Activated CD8-positive, alpha-beta memory T cell treated with anti-CD3 and anti-CD28 coated beads for 36 hours (primary cell): ENCODE measurements around the gene C19orf47. TPM values are rescaled to one million over a fixed set of nuclear protein-coding genes. Genes with fewer than 3 reads are reported as not detected.
"Not testable (repeated sequence)": the region's sequence is repeated elsewhere in the genome, so short reads cannot be mapped to it uniquely, and the experiment has no call there.

ENCODE experiments used
- CTCF ChIA-PET: fragments of 350-600 bp; sonication (Branson Sonifier 250); formaldehyde crosslinking; loops from one replicate; lab custom pipeline; 2021; ENCODE audit warnings: antibody characterized with exemption; lab: Charles Lee
- POLR2A ChIA-PET: fragments of 350-600 bp; sonication (Branson Sonifier 250); formaldehyde crosslinking; loops from one replicate; lab custom pipeline; 2021; ENCODE audit warnings: antibody characterized with exemption; lab: Charles Lee
- total RNA-seq, 2 experiments: library from RNA; stranded (reverse); gene quantifications; one replicate each; pipeline ENCODE4 v1.2.3, GENCODE V29; 2021

The C19orf47 gene
- total RNA-seq, 2 experiments from 2014 or later: 25.2 to 25.9 TPM

DNA sequence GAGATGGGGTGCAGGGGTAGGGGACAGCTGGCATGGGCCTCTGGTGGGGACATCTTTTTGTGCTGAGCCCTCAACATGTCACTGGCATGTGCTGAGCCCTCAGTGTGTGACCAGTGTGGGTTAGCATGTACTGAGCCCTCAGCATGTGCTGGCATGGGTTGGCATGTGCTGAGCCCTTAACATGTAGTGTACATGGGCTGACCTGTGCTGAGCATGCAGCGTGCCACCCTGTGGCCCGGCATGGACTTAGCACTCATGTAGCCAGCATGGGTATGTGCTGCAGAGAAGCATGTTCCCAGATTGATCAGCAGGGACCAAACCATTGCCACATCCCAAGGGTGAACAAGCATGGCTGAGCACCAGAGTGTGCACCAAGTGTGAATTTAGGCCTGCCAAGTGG lies 30.3 kb upstream of the C19orf47 start:
- ChIA-PET CTCF (no interaction called here), POLR2A (no interaction called here)

DNA sequence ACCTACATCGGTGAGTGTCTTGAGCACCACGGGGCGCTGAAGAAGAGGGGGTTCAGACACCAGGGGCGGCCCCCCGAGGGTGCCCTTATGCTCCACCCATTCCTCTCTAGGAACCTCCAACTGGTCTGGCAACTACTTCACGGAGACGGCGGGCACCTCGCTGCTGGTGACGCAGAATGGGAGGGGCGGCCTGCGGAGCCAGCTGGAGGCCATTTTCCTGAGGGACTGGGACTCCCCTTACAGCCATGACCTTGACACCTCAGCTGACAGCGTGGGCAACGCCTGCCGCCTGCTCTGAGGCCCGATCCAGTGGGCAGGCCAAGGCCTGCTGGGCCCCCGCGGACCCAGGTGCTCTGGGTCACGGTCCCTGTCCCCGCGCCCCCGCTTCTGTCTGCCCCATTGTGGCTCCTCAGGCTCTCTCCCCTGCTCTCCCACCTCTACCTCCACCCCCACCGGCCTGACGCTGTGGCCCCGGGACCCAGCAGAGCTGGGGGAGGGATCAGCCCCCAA lies 29.7 kb upstream of the C19orf47 start:
- ChIA-PET CTCF (no interaction called here), POLR2A (no interaction called here)

DNA sequence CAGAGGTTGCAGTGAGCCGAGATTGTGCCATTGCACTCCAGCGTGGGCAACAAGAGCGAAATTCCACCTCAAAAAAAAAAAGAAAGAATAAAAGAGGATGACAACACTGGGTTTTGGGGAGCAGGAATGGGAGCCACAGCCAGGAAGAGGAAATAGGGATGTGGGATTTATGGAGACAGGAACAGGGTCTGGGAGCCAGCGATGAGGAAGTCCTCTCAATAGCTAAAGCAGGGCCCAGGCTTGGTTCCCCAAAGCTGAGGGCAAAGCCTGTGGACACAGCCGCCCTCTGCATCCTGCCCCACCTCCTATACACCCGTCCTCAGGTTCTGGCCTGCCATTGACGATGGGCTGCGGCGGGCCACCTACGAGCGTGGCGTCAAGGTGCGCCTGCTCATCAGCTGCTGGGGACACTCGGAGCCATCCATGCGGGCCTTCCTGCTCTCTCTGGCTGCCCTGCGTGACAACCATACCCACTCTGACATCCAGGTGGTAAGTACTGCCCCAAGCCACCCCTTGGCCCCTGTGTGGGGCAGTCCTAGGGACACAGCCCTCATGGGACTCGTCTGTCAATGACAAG lies 28.2 kb upstream of the C19orf47 start:
- ChIA-PET POLR2A (no interaction called here), CTCF (no interaction called here)

DNA sequence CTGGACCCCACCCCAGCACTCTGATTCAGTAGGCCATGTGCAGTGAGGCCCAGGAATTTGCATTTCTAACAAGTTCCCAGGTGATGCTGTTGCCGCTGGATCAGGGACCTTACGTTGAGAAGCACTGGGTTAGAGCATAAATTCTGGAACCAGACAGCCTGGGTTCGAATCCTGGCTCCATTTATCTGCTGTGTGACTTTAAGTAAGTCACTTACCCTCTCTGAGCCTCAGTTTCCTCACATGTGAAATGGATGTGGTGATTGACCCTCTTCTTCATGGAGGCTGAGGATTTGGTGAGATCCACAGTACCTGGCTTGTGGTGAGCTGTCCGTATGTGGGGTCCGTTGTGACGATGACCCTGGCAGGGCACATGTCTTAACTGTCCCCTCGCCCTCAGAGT lies 25.9 kb upstream of the C19orf47 start:
- ChIA-PET CTCF (no interaction called here), POLR2A (no interaction called here)

DNA sequence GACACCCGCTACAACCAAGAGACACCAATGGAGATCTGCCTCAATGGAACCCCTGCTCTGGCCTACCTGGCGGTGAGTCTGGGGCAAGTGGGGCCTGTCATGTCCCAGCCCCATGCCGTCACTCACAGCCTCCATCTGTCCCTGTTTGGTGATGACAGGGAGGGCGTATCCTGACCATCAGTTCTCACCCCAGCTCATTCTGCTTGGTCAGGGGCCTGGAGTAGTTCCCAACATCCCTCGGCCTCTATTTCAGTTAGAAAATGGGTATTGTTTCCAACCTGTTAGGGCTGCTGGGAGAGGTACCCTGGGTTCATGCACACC lies 23.6 kb upstream of the C19orf47 start:
- ChIA-PET POLR2A (no interaction called here), CTCF (interaction anchor here (0.6 kb wide), 1 partner anchor 69 kb away, joined by 4 read pairs; no protein-coding TSS in a partner anchor)

DNA sequence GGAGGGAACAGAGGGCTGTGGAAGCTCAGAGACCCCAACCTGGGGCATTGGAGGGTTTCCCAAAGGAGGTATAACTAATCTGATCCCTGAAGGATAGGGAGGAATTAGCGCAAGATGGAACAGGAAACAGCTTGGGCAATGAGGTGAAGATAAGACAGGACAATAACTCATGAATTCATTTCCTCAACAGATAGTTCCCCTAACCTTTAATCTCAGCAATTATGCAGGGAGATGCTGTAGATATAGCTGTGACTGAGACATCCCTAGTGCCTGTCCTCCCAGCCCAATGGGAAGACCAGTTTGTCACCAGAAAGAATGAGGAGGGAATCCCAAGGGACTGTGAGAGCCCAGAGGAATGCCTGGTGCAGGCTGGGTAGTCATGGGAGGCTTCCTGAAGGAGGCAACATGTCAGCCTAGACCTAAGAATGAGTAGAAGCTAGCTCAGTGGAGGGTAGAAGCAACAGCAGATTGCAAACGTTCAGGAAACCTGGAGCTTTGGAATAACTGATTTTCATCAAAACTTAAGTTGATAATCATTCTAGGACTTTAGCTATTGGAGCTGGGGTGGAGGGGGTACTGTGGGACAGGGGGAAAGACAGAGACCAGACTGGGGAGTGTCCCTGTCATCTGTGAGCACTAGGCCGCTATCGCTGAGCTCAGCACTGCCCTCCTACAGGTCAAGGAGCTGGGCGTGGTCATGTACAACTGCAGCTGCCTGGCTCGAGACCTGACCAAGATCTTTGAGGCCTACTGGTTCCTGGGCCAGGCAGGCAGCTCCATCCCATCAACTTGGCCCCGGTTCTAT lies 23.0 kb upstream of the C19orf47 start:
- CTCF ChIA-PET: interaction anchor here (0.6 kb wide), 1 partner anchor 69 kb away, joined by 4 read pairs; no protein-coding TSS in a partner anchor
- POLR2A ChIA-PET: interaction anchor here (0.6 kb wide), 1 partner anchor 39 kb away, joined by 5 read pairs; no protein-coding TSS in a partner anchor

DNA sequence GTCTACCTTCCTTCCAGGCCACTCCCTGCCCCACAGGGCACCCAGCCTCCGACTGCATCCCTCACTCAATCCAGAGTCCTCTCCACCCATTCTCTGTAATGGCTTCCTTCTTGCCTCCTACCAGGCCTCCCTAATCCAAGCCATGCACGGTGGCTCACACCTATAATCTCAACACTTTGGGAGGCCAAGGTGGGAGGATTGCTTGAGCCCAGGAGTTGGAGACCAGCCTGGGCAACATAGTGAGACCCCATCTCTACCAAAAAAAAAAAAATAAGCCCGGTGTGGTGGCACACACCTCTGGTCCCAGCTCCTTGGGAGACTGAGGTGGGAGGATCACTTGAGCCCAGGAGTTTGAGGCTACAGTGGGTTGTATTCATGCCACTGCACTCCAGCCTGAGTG lies 22.1 kb upstream of the C19orf47 start:
- CTCF ChIA-PET, POLR2A ChIA-PET: not testable (repeated sequence)

DNA sequence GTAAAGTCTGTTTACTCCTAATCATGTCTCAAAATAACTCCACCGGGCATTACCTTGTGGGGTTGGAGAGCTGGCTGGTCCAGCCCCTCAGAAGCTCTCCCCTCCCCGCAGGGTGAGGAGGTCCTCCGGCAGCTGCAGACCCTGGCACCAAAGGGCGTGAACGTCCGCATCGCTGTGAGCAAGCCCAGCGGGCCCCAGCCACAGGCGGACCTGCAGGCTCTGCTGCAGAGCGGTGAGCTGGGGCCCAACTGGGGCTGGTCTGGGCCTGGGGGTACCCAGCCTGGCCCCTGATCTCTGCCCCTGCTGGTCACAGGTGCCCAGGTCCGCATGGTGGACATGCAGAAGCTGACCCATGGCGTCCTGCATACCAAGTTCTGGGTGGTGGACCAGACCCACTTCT lies 21.6 kb upstream of the C19orf47 start:
- POLR2A ChIA-PET: no interaction called here
- CTCF ChIA-PET: no interaction called here

DNA sequence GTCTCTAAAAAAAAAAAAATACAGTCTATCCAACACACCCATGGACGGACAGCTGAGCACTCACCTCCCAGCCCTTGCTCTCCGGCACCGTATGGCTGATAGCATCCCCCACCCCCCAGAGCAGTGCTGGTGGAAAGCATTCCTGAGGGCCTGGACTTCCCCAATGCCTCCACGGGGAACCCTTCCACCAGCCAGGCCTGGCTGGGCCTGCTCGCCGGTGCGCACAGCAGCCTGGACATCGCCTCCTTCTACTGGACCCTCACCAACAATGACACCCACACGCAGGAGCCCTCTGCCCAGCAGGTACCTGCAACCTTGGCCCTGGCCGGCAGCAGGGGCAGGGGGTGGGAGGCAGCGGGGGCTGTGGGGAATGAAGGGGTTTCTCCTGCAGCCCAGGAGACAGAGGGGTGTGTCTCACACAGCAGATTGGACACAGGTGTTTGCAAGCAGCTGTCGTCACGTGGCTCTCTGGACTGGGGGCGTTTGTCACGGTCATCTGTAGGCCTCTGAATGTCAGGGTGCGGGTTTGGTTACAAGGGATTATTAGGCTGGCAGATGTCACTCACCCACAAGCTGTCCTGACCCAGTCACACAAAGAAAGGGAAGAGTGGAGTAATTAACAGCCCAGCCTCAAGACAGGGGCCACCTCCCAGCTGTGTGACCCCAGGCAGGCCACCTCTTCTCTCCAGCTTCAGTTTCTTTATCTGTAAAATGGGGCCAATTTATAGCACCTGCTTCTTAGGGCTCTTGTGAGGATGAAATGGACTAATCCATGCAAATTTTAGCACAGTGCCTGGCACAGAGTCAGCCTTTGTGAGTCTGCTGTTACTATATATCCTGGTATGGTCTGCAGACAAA lies 19.6 kb upstream of the C19orf47 start:
- CTCF ChIA-PET: interaction anchor here (0.6 kb wide), 1 partner anchor 989 kb away, joined by 3 read pairs; no protein-coding TSS in a partner anchor
- POLR2A ChIA-PET: no interaction called here

DNA sequence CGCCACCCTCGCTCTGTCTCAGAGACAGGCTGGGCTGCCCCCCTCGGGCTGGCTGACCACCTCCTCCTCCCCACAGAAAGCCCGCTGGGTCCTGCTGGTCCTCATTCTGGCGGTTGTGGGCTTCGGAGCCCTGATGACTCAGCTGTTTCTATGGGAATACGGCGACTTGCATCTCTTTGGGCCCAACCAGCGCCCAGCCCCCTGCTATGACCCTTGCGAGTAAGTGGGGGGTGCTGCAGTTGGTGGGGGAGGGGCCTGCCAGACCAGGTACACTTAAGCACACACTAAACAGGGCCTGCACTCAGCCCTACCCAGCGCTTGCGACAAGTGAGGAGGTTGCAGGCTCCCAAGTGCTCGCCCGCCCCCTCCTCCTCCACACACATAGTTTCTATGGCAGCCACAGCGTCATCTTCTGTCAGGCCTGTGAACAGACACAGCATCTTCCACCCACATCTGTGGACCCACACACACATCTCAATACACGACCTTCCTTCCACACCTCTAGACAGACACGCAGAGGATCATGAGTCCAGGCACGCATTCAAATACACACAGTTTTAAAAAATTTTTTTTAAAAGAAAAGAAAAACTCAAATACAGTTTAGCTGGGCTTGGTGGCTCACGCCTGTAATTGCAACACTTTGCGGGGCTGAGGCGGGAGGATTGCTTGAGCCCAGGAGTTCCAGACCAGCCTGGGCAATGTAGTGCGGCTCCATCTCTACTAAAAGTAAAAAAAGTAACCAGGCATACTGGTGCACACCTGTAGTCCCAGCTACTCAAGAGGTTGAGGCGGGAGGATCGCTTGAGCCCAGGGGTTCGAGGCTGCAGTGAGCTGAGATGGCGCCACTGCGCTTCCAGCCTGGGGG lies 18.7 kb upstream of the C19orf47 start:
- ChIA-PET CTCF (interaction anchor here (0.6 to 1.4 kb wide), 2 partner anchors 54 to 990 kb away, joined by 3 to 5 read pairs; no protein-coding TSS in a partner anchor), POLR2A (interaction anchor here (1.0 kb wide), 1 partner anchor 212 kb away, joined by 3 read pairs; no protein-coding TSS in a partner anchor)

DNA sequence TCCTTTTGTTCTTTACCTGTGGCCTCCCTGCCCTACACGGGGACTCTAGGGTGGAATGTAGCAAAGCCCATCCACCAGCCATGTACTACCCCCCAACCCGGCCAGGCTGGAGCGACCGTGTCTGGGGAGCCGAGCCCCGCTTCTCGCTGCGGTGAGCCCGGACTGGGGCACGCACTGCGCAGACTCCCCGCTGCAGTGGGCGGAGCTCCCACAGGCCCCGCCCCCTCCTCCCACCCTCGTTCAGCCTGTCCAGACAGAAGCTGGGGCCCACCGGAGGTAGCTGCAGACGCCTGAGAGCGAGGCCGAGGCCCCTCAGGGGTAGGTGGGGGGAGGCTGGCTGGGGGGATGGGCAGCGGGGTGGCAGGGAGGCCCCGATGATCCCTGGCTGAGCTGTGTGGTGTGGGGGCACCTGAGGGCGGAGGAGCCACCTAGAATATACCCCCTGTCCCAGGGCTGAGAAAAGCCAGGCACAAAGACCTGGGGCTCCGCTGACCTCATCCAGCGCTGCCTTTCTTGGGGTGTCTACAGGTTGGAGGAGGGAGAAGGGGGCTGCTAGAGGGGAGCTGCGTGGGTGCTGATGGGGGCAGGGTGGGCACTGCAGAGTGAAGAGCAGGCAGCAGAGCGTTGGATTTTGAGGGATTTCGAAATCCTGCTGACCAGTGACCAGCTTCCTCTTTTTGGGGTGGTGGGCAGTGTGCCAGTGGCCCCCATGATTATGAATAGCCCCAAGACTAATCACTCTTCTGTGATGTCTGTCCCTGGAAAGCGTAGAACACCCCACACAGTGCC lies 17.6 kb upstream of the C19orf47 start:
- POLR2A ChIA-PET: interaction anchor here (1.0 kb wide), 1 partner anchor 213 kb away, joined by 3 read pairs; no protein-coding TSS in a partner anchor
- CTCF ChIA-PET: interaction anchor here (0.9 to 1.4 kb wide), 2 partner anchors 55 to 60 kb away, joined by 3 to 5 read pairs; no protein-coding TSS in a partner anchor

DNA sequence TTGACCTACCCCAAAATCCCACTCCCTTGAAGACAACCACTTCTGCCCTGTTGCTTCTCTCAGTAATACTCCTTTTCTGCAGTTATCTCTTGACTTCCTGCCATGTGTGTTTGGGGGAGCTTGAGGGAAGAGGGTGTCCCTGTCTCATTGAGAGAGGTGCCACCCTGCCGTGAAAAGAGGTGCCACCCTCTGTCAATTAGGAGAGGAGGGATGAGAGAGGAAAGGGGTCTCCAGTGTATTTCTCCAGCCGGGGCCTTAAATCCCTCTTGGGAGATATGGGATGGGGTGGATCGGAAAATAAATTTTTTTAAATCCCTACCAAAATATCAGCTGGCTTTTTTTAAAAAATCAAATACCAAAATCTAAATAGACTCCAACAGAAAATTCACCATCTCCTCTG lies 16.8 kb upstream of the C19orf47 start:
- POLR2A ChIA-PET: interaction anchor here (0.6 kb wide), 1 partner anchor 74 kb away, joined by 3 read pairs; no protein-coding TSS in a partner anchor
- CTCF ChIA-PET: interaction anchor here (1.4 kb wide), 1 partner anchor 56 kb away, joined by 5 read pairs; no protein-coding TSS in a partner anchor

DNA sequence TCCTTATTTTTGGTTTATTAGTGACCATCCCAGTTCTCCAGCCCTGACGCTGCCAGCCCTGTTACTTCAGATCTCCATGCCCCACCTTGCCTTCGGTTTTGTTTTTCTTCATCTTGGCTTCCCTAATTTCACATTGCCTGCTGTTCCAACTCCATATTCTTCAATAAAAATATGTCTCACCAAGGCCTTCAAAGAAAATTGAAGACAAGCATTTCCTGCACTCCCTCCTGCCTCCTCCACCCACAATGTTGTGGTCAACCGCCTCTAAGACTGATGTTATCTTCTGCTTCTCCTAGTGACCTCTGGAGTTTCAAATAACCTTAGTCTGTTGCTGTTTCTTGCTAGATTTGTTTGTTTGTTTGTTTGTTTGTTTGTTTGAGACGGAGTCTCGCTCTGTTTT lies 14.9 kb upstream of the C19orf47 start:
- ChIA-PET POLR2A (no interaction called here), CTCF (no interaction called here)

DNA sequence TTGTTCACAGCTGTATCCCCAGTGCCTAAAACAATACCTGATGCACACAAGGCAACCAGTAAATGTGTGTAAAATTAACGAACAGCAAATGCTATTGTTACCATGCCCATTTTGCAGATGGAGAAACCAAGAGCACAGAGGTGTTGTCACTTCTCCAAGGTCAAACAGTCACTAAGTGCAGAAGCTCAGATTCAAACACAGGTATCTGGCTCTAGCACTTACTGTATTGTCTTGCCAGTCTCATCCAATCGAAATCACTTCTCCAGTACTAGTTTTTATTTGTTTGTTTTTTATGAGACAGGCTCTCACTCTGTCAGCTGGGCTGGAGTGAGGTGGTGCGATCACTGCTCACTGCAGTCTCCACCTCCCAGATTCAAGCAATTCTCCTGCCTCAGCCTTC lies 14.0 kb upstream of the C19orf47 start:
- ChIA-PET POLR2A (no interaction called here), CTCF (no interaction called here)

DNA sequence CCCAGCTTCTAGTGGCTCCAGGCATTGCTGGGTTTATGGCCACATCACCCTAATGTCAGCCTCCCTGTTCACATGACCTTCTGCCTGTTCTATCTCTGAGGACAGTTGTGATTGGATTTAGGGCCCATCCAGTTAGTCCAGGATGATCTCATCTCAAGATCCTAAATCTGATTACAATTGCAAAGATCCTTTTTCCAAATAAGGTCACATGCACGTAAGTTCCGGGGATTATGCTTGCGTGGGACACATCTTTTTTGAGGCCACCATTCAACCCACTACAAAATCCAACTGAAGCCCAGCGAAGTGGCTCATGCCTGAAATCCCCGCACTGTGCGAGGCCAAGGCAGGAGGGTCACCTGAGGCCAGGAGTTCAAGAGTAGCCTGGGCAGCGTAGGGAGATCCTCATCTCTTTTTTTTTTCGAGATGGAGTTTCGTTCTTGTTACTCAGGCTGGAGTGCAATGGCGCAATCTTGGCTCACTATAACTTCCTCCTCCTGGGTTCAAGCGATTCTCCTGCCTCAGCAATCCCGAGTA lies 12.6 kb upstream of the C19orf47 start:
- ChIA-PET POLR2A (no interaction called here), CTCF (no interaction called here)

DNA sequence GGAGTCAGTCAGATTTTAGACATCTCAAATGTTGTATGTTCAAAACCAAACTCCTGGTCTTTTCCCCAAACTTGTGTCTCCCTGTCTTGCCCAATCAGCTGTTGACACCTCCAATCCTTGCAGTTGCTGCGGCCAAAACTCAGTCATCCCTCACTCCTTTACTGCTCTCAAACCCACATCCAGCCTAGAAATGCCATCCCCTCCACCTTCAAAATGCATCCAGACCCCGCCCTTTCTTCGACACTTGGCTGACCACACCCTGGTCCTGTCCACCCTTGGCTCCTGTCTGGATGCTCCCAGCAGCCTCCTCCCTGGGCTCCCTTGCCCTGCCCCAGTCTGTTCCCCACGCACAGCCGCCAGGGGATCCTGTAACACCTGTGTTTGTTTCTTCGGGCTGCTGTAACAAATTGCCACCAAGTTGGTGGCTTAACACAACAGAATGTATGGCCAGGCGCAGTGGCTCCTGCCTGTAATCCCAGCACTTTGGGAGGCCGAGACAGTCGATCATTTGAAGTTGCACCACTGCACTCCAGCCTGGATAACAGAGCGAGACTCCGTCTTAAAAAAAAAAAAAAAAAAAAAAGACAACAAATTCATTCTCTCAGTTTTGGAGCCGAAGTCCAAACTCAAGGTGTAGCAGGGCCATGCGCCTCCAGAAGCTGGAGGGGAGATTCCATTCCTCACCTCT lies 12.0 kb upstream of the C19orf47 start:
- CTCF ChIA-PET: no interaction called here

DNA sequence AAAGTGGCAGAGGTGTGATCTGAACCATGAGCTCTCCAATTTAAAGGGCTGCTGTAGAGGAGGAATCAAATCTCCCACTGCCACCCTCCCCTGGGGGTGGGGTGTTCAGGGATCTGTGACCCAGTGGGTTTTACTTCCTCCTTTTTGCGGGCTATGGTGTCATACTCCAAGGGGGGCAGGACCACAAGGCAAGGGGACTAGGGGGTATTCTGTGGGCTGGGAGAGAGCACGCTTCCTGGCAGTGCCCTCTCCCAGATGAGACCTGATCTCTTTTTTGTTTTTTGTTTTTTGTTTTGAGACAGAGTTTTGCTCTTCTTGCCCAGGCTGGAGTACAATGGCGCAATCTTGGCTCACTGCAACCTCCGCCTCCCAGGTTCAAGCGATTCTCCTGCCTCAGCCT lies 10.6 kb upstream of the C19orf47 start:
- ChIA-PET POLR2A (no interaction called here), CTCF (interaction anchor here (1.2 kb wide), 1 partner anchor 10 kb away, joined by 3 read pairs; the partner anchor contains the start of genes C19orf47 and PLD3)

More for the DNA sequence above, 12.0 kb upstream of the C19orf47 start:
- POLR2A ChIA-PET: no interaction called here
